GM12801 (cell line): Measurements from ENCODE around the gene BOK.

Source experiments
- TF ChIP-seq, protein P1 (sequence below): IDR thresholded peaks from one replicate; pipeline ENCODE4 v1.5.1; 2011; ENCODE audit warnings: control low read depth; ENCODE audit not compliant: insufficient read length; ENCODE audit errors: extremely low read depth

BOK gene, protein sequence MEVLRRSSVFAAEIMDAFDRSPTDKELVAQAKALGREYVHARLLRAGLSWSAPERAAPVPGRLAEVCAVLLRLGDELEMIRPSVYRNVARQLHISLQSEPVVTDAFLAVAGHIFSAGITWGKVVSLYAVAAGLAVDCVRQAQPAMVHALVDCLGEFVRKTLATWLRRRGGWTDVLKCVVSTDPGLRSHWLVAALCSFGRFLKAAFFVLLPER

DNA sequence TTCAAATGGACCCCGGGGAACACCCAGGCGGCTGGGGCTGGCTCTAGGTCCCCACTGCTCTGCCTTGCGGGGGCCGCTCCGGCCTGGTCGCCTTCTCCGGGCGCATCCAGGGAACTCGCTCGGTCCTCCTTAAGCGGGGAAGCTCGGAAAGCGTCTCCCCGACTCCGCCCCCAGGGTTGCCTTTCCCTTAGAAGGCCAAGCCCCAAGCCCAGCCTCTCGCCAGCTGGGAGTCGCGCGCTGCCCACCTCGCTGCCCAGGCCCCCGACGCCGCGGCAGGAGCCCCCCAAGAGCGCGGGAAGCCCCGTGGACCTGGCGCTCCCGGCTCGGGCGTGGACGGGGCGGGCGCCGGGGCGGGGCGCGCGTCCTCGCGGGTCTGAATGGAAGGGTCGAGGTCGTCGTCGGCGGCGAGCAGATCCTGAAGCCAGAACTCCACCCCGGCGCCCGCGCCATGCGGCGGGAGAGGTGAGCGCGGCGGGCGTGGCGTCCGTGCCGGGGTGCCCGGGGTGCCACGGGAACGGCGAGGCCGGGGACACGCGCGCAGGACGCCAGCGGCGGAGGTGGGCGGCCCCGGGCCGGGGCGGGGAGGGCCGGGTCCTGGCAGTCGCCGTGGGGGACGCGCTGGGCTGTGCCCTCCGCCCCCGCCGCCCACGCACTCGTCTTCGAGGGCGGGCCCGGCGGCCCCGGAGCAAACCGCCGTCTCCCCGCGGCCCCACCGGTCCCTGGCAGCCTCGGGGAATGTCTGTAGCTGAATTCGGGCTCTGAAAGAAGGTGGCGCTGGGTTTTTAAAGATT is at the start of gene BOK:
Gene BOK, plus strand, starts transcription at position 214 of the 791 bp plus-strand sequence. CDS start 739 bp downstream, outside the sequence.
- TF ChIP-seq, protein P1, sequence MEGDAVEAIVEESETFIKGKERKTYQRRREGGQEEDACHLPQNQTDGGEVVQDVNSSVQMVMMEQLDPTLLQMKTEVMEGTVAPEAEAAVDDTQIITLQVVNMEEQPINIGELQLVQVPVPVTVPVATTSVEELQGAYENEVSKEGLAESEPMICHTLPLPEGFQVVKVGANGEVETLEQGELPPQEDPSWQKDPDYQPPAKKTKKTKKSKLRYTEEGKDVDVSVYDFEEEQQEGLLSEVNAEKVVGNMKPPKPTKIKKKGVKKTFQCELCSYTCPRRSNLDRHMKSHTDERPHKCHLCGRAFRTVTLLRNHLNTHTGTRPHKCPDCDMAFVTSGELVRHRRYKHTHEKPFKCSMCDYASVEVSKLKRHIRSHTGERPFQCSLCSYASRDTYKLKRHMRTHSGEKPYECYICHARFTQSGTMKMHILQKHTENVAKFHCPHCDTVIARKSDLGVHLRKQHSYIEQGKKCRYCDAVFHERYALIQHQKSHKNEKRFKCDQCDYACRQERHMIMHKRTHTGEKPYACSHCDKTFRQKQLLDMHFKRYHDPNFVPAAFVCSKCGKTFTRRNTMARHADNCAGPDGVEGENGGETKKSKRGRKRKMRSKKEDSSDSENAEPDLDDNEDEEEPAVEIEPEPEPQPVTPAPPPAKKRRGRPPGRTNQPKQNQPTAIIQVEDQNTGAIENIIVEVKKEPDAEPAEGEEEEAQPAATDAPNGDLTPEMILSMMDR, result no peak

DNA sequence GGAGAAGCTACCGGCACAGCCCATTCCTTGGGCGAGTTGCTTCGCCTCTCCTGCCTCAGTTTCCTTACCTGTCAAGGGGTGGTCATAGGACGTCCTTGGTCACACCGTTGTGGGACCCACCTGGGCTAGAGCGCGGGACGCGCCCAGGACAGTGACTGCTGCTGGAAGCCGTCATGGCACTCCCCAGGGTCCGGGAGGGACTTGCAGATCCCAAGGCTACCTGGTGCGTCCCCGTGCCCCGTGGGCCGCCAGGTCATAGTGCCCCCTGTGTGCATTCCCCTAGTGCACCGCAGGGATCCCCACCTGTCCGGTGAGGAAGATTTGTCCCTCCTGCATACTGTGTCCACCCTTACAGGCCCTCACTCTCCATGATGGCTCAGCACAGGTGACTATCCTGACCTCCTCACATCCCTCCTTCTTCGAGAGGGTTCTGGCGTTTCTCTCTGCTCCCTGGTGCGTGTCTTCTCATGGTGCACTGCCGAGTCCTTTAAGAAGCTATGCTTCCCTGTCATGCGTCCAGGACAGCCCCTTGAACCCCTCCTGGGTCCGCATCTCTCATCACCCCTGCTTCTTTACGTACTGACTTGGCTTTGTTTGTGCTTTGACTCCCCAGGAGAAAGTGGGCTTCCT is 49.3 kb upstream of the BOK start:
- TF ChIP-seq, protein P1, result no peak

DNA sequence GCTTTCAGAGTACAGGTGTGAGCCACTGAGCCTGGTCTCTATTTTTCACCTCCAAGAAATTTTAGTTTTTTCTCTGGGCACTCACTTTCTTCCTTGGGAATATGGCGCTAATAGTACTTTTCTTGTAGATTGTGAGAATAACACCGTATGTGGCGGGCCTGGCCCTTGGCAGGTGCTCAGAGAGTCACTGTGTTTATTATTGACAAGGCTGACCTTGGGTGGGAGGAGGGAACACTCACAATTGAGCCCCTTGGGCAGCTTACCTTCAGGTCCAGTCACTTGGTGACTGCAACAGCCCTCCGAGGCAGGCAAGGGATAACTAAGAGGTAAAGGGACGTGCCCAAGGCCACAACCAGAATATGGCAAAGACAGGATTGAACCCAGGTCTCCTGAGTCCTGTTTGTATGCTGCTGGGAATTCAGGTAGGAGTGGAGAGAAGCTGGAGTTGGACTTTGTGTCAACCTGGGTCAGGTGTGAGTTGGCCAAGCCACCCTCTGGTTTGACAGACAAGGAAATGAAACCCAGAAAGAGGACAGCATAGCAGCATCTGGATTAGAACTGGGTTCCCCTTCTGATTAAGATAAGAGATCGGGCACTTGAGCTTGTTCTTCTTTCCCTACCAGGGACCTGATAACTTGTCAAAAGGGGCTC is 47.3 kb upstream of the BOK start:
- TF ChIP-seq, protein P1, result no peak

DNA sequence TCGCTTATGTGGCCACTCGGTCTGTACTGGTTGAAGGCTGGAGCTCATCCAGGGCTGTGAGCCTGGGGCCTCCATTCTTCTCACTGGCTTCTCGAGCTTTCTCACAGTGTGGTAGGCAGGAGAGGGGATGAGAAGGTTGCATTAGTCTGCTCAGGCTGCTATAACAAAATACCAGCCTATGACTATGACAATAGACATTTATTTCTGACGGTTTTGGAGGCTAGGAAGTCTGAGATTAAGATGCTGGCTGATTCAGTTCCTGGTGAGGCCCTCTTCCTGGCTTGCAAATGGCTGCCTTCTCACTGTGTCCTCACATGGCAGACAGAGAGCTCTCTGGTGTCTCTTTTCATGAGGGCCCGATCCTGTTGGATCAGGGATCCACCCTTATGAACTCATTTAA is 44.0 kb upstream of the BOK start:
- TF ChIP-seq, protein P1, result no peak

DNA sequence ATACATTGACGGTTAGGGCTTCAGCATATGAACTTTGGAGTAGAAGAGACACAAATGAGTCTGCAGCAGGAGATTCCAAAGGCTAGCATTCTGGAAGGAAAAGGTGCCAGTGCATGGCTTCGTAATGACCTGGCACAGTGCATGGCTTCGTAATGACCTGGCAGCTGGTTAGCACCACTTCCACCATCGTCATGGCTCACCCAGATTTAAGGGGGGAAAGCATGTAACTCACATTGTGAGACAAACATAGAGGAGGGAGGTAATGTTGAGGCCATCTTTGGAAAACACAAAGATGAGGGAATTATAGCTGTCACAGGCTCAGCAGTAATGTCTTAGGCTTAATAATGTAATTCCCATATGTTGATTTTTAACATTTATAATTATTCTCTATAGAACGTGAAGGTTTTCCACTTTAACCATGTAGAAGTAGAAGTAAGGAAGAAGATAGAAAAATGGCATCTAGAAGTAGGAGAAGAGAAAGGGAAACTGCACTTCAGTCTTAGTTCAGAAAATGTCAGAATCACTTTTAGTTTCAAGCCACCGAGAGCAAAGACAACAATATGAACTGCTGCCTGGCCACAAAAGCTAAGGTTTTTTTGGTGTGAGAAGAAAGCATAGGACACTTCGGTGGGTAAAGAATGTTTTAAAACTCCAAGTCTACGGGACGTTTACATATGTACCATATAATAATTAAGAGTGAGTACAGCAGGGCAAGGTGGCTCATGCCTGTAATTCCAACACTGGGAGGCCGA is 43.4 kb upstream of the BOK start:
- TF ChIP-seq, protein P1, result no peak

DNA sequence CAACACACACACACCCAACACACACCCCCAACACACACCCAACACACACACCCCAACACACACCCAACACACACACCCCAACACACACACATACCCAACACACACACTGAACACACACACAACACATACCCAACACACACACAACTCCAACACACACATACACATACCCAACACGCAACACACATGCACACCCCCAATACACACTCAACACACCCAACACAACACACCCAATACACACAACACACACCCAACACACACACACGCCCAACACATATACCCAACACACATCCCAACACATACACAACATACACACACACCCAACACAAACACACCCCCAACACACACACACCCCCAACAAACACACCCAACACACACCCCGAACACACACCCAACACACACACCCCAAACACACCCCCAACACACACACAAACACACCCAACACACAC is 42.0 kb upstream of the BOK start:
- TF ChIP-seq, protein P1, result no peak
